K562 treated with DMSO at 1 percent for 24 hours (cell line): Measurements from ENCODE around the gene SPINT3. TPM values are rescaled to one million over a fixed set of nuclear protein-coding genes. Genes with fewer than 3 reads are reported as not detected.

Experiments
- total RNA-seq: library from RNA; unstranded; fragments of 300-600 nt; gene quantifications from 2 replicates; pipeline ENCODE4 v1.2.3, GENCODE V29; 2022; ENCODE audit warnings: low read depth; ENCODE audit not compliant: insufficient read depth

Gene SPINT3
- not detected in 2 replicates for total RNA-seq

GRCh38 chr20:45515147-45515913, at the start of gene SPINT3:
SPINT3 (minus strand) TSS chr20:45515622; CDS start chr20:45515608, 14 bp downstream.

GRCh38 chr20:45547206-45547770, 31.9 kb upstream of the SPINT3 start, which contains the start of gene EPPIN:
EPPIN (minus strand) TSS chr20:45547401; CDS start chr20:45547357, 44 bp downstream.

GRCh38 chr20:45539382-45539781, 24.0 kb upstream of the SPINT3 start, which contains the start of gene WFDC6:
WFDC6 (minus strand) TSS chr20:45539482; CDS start chr20:45539407, 75 bp downstream.

GRCh38 chr20:45469336-45470261, 45.8 kb downstream of the SPINT3 start, which contains the start of gene WFDC2:
WFDC2 (plus strand) TSS chr20:45469753; CDS start chr20:45469782, 29 bp downstream.

Other genes starting within 250 kb of the SPINT3 start
- gene RBPJL, start 208.8 kb downstream of the SPINT3 start, total RNA-seq = not detected in 2 replicates
- 0.22 TPM in 1 of 2 replicates, not detected in the other for gene MATN4, start 207.3 kb downstream of the SPINT3 start, total RNA-seq
- gene SDC4, start 167.2 kb downstream of the SPINT3 start, total RNA-seq = 11.9 and 12.1 TPM in 2 replicates
- gene SYS1, start 152.5 kb downstream of the SPINT3 start, total RNA-seq = 25.8 and 30.4 TPM in 2 replicates
- gene TP53TG5, start 137.3 kb downstream of the SPINT3 start, total RNA-seq = 0.41 TPM in 1 of 2 replicates, not detected in the other
- gene DBNDD2, start 107.3 kb downstream of the SPINT3 start, total RNA-seq = 40.5 and 44.7 TPM in 2 replicates
- 109 and 122 TPM in 2 replicates for gene PIGT, start 99.5 kb downstream of the SPINT3 start, total RNA-seq
- not detected in 2 replicates for gene WFDC2, start 45.9 kb downstream of the SPINT3 start, total RNA-seq
- not detected in 2 replicates for gene WFDC6, start 23.9 kb upstream of the SPINT3 start, total RNA-seq
- not detected in 2 replicates for gene EPPIN, start 31.8 kb upstream of the SPINT3 start, total RNA-seq
- not detected in 2 replicates for gene WFDC8, start 63.7 kb upstream of the SPINT3 start, total RNA-seq
- not detected in 2 replicates for gene WFDC10A, start 114.1 kb upstream of the SPINT3 start, total RNA-seq
- gene WFDC9, start 115.7 kb upstream of the SPINT3 start, total RNA-seq = not detected in 2 replicates
- not detected in 2 replicates for gene WFDC11, start 154.6 kb upstream of the SPINT3 start, total RNA-seq
- not detected in 2 replicates for gene WFDC13, start 186.4 kb upstream of the SPINT3 start, total RNA-seq
- not detected in 2 replicates for gene WFDC10B, start 189.4 kb upstream of the SPINT3 start, total RNA-seq
- gene SPINT4, start 206.7 kb upstream of the SPINT3 start, total RNA-seq = not detected in 2 replicates